ENCODE data around the gene CAMSAP2. TPM values are rescaled to one million over a fixed set of nuclear protein-coding genes. Genes with fewer than 3 reads are reported as not detected.

The CAMSAP2 gene
- total and polyA plus RNA-seq, 2 experiments from 2014 or later = 9.3 to 32.9 TPM

DNA sequence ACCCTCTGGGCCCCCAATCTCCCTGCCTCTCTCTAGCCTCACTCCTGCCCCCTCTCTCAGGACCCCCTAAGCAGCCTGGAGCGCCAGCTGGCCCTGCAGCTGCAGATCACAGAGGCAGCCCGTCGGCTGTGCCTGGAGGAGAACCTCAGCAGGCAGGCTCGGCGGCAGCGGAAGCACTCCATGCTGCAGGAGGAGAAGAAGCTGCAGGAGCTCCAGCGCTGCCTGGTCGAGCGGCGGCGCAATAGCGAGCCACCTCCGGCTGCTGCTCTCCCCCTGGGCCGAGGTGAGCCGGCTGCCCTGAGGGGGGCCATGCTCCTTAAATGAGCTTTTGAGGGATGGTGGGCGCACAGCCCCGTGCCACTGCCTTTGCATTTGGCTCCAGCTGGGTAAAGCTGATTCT, 162.2 kb downstream of the CAMSAP2 start:
- WGBS (ENCODE audit: low lambda C conversion rate, missing lambda C conversion rate) = 95% methylated on average over 17 of the region's 17 CpGs
- Histone ChIP-seq H3K27ac (no peak overlapping the region), H2AFZ (no peak overlapping the region), H3K9me3 (ENCODE audit: low read depth) (no peaks in the 10 kb centered on the region), H3K27me3 (no peaks in the 10 kb centered on the region), H3K79me2 (peaks cover 24% of the 10 kb centered on the region), H3K36me3 (replicated peaks; ENCODE audit: insufficient read depth, low read depth) (no peaks in the 10 kb centered on the region), H3K4me2 (no peak overlapping the region), H3K4me1 (ENCODE audit: insufficient read depth) (peaks cover 33% of the 10 kb centered on the region), H3K4me3 (no peak overlapping the region), H4K20me1 (ENCODE audit: insufficient read depth, poor library complexity, severe bottlenecking) (peaks cover 10% of the 10 kb centered on the region), H3K9me2 (replicated peaks; ENCODE audit: insufficient read depth) (no peaks in the 10 kb centered on the region)
- no peak for DNase-seq (ENCODE audit: low spot score)
- no peak for TF ChIP-seq EZH2 (IDR thresholded peaks at IDR 0.05; ENCODE audit: borderline replicate concordance)
- TF ChIP-seq, protein P1, sequence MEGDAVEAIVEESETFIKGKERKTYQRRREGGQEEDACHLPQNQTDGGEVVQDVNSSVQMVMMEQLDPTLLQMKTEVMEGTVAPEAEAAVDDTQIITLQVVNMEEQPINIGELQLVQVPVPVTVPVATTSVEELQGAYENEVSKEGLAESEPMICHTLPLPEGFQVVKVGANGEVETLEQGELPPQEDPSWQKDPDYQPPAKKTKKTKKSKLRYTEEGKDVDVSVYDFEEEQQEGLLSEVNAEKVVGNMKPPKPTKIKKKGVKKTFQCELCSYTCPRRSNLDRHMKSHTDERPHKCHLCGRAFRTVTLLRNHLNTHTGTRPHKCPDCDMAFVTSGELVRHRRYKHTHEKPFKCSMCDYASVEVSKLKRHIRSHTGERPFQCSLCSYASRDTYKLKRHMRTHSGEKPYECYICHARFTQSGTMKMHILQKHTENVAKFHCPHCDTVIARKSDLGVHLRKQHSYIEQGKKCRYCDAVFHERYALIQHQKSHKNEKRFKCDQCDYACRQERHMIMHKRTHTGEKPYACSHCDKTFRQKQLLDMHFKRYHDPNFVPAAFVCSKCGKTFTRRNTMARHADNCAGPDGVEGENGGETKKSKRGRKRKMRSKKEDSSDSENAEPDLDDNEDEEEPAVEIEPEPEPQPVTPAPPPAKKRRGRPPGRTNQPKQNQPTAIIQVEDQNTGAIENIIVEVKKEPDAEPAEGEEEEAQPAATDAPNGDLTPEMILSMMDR (IDR thresholded peaks at IDR 0.05; ENCODE audit: poor library complexity) = no peak
- TF ChIP-seq EZH2phosphoT487 (IDR thresholded peaks at IDR 0.05; ENCODE audit: low read depth, severe bottlenecking, unreplicated experiment) = no peak

DNA sequence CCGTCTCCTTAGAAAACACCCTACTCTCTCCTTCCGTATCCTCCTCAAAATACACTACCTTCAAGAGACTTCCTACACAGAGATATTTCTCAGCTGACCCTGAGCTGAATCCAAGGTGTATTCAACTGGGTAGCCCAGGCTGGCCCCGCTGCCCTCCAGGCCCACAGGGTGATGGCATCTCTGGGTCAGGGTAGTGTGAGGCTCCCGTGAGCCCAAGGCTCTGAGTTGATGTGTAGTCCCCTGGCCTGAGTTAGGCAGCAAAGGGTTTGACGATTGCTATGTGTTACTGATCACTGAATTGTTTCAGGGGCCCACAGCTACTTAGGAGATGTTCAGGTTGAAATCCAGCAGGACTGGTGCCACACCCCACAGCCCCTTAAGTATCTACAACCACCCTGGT, 162.7 kb downstream of the CAMSAP2 start:
- no peaks in the 10 kb centered on the region for H3K36me3 ChIP-seq (replicated peaks; ENCODE audit: insufficient read depth, low read depth)
- WGBS (ENCODE audit: low lambda C conversion rate, missing lambda C conversion rate) = 92% methylated on average over 5 of the region's 5 CpGs
- H3K27me3 ChIP-seq = no peaks in the 10 kb centered on the region
- H2AFZ ChIP-seq = no peak overlapping the region
- no peak overlapping the region for H3K4me3 ChIP-seq
- no peak overlapping the region for H3K27ac ChIP-seq
- H3K4me2 ChIP-seq = no peak overlapping the region
- H3K4me1 ChIP-seq (ENCODE audit: insufficient read depth) = peaks cover 33% of the 10 kb centered on the region
- peaks cover 26% of the 10 kb centered on the region for H3K79me2 ChIP-seq
- peaks cover 10% of the 10 kb centered on the region for H4K20me1 ChIP-seq (ENCODE audit: insufficient read depth, poor library complexity, severe bottlenecking)
- H3K9me2 ChIP-seq (replicated peaks; ENCODE audit: insufficient read depth) = no peaks in the 10 kb centered on the region
- no peaks in the 10 kb centered on the region for H3K9me3 ChIP-seq (ENCODE audit: low read depth)
- DNase-seq (ENCODE audit: low spot score) = no peak
- TF ChIP-seq EZH2phosphoT487 (IDR thresholded peaks at IDR 0.05; ENCODE audit: low read depth, severe bottlenecking, unreplicated experiment) (no peak), EZH2 (IDR thresholded peaks at IDR 0.05; ENCODE audit: borderline replicate concordance) (no peak)
- TF ChIP-seq, protein P1 (IDR thresholded peaks at IDR 0.05; ENCODE audit: poor library complexity) = no peak

DNA sequence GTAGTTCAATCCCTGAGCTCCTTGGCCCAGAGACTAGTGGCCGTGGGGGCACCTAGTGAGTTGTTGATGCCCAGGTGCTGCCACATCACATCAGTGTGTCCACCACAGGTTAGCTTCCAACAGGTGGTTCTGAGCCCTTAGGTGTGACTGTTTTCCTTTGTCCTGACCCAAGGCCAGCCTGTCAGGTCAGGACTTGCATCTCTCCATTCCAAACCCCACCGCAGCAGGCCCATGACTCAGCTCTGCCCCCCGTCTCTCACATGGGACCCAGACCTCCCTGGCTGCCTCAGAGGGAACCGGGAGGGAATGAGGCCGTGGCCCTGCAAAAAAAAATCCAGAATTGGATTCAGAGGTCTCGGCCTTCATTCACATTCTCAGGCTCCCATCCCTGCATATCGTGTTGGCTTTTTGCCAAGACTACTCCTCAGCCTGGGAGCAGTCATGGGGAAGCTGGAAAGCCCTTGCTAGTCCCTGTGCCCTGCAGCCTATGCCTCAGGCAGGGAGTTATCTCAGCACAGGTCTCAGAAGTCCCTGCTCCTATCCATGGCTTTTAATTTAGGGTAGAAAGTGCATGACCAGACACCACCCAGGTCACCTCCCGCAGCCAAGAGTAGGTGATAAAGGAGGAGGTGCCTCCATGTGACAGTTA, 163.2 kb downstream of the CAMSAP2 start:
- Histone ChIP-seq H3K4me1 (ENCODE audit: insufficient read depth) (peaks cover 32% of the 10 kb centered on the region), H3K9me2 (replicated peaks; ENCODE audit: insufficient read depth) (no peaks in the 10 kb centered on the region), H3K27ac (no peak overlapping the region), H3K4me2 (no peak overlapping the region), H3K79me2 (peaks cover 28% of the 10 kb centered on the region), H3K4me3 (no peak overlapping the region), H2AFZ (no peak overlapping the region), H3K36me3 (replicated peaks; ENCODE audit: insufficient read depth, low read depth) (no peaks in the 10 kb centered on the region), H3K27me3 (no peaks in the 10 kb centered on the region), H4K20me1 (ENCODE audit: insufficient read depth, poor library complexity, severe bottlenecking) (peaks cover 10% of the 10 kb centered on the region), H3K9me3 (ENCODE audit: low read depth) (no peaks in the 10 kb centered on the region)
- TF ChIP-seq, protein P1 (IDR thresholded peaks at IDR 0.05; ENCODE audit: poor library complexity) = no peak
- TF ChIP-seq EZH2 (IDR thresholded peaks at IDR 0.05; ENCODE audit: borderline replicate concordance) (no peak), EZH2phosphoT487 (IDR thresholded peaks at IDR 0.05; ENCODE audit: low read depth, severe bottlenecking, unreplicated experiment) (no peak)
- 88% methylated on average over 8 of the region's 8 CpGs for WGBS (ENCODE audit: low lambda C conversion rate, missing lambda C conversion rate)
- DNase-seq (ENCODE audit: low spot score) = no peak
